HepG2 (cell line): ENCODE results near the gene CCR8. TPM values are rescaled to one million over a fixed set of nuclear protein-coding genes. Genes with fewer than 3 reads are reported as not detected.

Experiments
- ATAC-seq: fragments of 200-7000 bp; cut with Tn5 transposase; 3 replicates; pipeline ENCODE4 v1.9.1; 2020; ENCODE audit warnings: mild to moderate bottlenecking, moderate library complexity
- BruUV-seq: library from RNA; stranded (reverse); fragments of 400-500 nt; replicated peaks from 2 replicates; lab custom pipeline; 2021; lab: Mats Ljungman, UMichigan
- CTCF ChIA-PET: fragments of 300-600 bp; formaldehyde crosslinking; extraction: SDS; loops from one replicate; lab custom pipeline; 2021; ENCODE audit warnings: low total read pairs, inconsistent platforms, low intra/inter-chr PET ratio; lab: Yijun Ruan, JAX
- POLR2A ChIA-PET: fragments of 350-600 bp; sonication (Branson Sonifier 250); formaldehyde crosslinking; loops from one replicate; lab custom pipeline; 2020; ENCODE audit warnings: antibody characterized with exemption, inconsistent platforms; lab: Yijun Ruan, JAX
- DNase-seq: peaks from one replicate; pipeline ENCODE4 v3.0.0-alpha.2; 2015; ENCODE audit warnings: low spot score
- FAIRE-seq: peaks from 3 replicates; lab custom pipeline; 2011; peaks lifted over from hg19 to GRCh38; lab: Jason Lieb, UNC
- H2AFZ ChIP-seq: one replicate; pipeline ENCODE4 v1.6.1; 2011; ENCODE audit warnings: low read length, inconsistent platforms
- H3K27ac ChIP-seq: fragments of 300-600 bp; 3 replicates; pipeline ENCODE4 v1.8.0; 2011; ENCODE audit warnings: mixed run types, mild to moderate bottlenecking, mixed read lengths, low read length, inconsistent platforms; ENCODE audit not compliant: insufficient read depth; ENCODE audit errors: extremely low read length
- H3K27me3 ChIP-seq, 2 experiments: fragments of 200-600 bp in 1 of 2; 2 replicates in 1 of 2; 3 replicates in 1 of 2; pipeline versions ENCODE4 v1.6.0 to v1.8.0; 2011; ENCODE audit warnings: low read length in 2 of 2, mild to moderate bottlenecking in 2 of 2, moderate library complexity in 2 of 2, inconsistent platforms in 1 of 2; ENCODE audit not compliant: insufficient read depth in 2 of 2, control insufficient read depth in 1 of 2
- H3K36me3 ChIP-seq, 2 experiments: fragments of 200-600 bp in 1 of 2; replicated peaks in 1 of 2; 2 replicates in 1 of 2; 3 replicates in 1 of 2; pipeline versions ENCODE4 v1.5.1 to v1.8.0; 2011; ENCODE audit warnings: low read length in 2 of 2, inconsistent platforms in 1 of 2; ENCODE audit not compliant: insufficient read depth in 2 of 2, control insufficient read depth in 1 of 2
- H3K4me1 ChIP-seq: 2 replicates; pipeline ENCODE4 v1.5.1; 2012; ENCODE audit warnings: low read length, inconsistent platforms; ENCODE audit not compliant: insufficient read depth
- H3K4me2 ChIP-seq: 2 replicates; pipeline ENCODE4 v1.6.0; 2011; ENCODE audit warnings: low read depth, low read length, inconsistent platforms
- H3K4me3 ChIP-seq, 3 experiments: fragments of 200-600 bp in 1 of 3; sonication (generic), shearing (Covaris generic) in 1 of 3; replicated peaks in 1 of 3; 2 replicates each; pipeline ENCODE4 v1.5.1; 2011 to 2016; ENCODE audit warnings: low read length in 3 of 3, inconsistent platforms in 2 of 3, low read depth in 2 of 3, mild to moderate bottlenecking in 2 of 3, control low read depth in 1 of 3, mixed read lengths in 1 of 3; ENCODE audit not compliant: insufficient read depth in 1 of 3
- H3K79me2 ChIP-seq: one replicate; pipeline ENCODE4 v1.6.1; 2011; ENCODE audit warnings: low read length, inconsistent platforms; ENCODE audit not compliant: insufficient read depth
- H3K9ac ChIP-seq: 2 replicates; pipeline ENCODE4 v1.6.0; 2011; ENCODE audit warnings: mild to moderate bottlenecking, low read depth, low read length, inconsistent platforms; ENCODE audit not compliant: insufficient read depth
- H3K9me3 ChIP-seq: 2 replicates; pipeline ENCODE4 v1.5.1; 2012; ENCODE audit warnings: mild to moderate bottlenecking, low read length
- H4K20me1 ChIP-seq: 2 replicates; pipeline ENCODE4 v1.6.0; 2011; ENCODE audit warnings: inconsistent platforms, mild to moderate bottlenecking, low read length, moderate library complexity; ENCODE audit not compliant: insufficient read depth
- CBX5 ChIP-seq: sonication (generic); formaldehyde crosslinking; IDR thresholded peaks from 2 replicates; pipeline ENCODE4 v1.4.0; 2020; ENCODE audit warnings: missing genetic modification reagents, borderline replicate concordance
- FOXM1 ChIP-seq: sonication (generic); formaldehyde crosslinking; IDR thresholded peaks from 2 replicates; pipeline ENCODE4 v1.5.0; 2020; ENCODE audit warnings: missing genetic modification reagents
- GABPB1 ChIP-seq: IDR thresholded peaks from 2 replicates; pipeline ENCODE4 v1.6.1; 2016; ENCODE audit warnings: mild to moderate bottlenecking, missing genetic modification reagents, moderate library complexity, missing compliant biosample characterization
- GLI4 ChIP-seq: sonication (generic); formaldehyde crosslinking; IDR thresholded peaks from 2 replicates; pipeline ENCODE4 v1.5.1; 2020; ENCODE audit warnings: missing genetic modification reagents, mild to moderate bottlenecking, moderate library complexity, borderline replicate concordance
- KDM6A ChIP-seq: IDR thresholded peaks from 2 replicates; pipeline ENCODE4 v1.6.1; 2016; ENCODE audit warnings: low read depth
- NBN ChIP-seq: fragments of 450-650 bp; conservative IDR thresholded peaks from 2 replicates; pipeline ENCODE4 v1.6.1; 2017
- NKX3-1 ChIP-seq: sonication (generic); formaldehyde crosslinking; IDR thresholded peaks from 2 replicates; pipeline ENCODE4 v1.5.0; 2020; ENCODE audit warnings: missing genetic modification reagents
- NR1H2 ChIP-seq: sonication (generic); formaldehyde crosslinking; IDR thresholded peaks from 2 replicates; pipeline ENCODE4 v1.8.1; 2022; ENCODE audit warnings: low read depth, missing genetic modification reagents, borderline replicate concordance
- PPARG ChIP-seq: conservative IDR thresholded peaks from 2 replicates; pipeline ENCODE4 v1.6.1; 2016; ENCODE audit warnings: missing biosample characterization, missing genetic modification reagents
- SALL2 ChIP-seq: sonication (generic); formaldehyde crosslinking; IDR thresholded peaks from 2 replicates; pipeline ENCODE4 v1.8.1; 2023; ENCODE audit warnings: mild to moderate bottlenecking, missing genetic modification reagents, inconsistent platforms
- SIN3A ChIP-seq: IDR thresholded peaks from 2 replicates; pipeline ENCODE4 v1.6.1; 2011; ENCODE audit warnings: low read depth, mild to moderate bottlenecking, control low read depth, low read length, borderline replicate concordance
- WIZ ChIP-seq: sonication (generic); formaldehyde crosslinking; IDR thresholded peaks from 2 replicates; pipeline ENCODE4 v1.5.1; 2020; ENCODE audit warnings: mild to moderate bottlenecking, missing genetic modification reagents
- XRCC5 ChIP-seq: fragments of 200-400 bp; formaldehyde crosslinking; optimal IDR thresholded peaks from 2 replicates; pipeline ENCODE3; 2017; ENCODE audit warnings: mild to moderate bottlenecking, low read length
- ZBTB7B ChIP-seq: sonication (generic); formaldehyde crosslinking; IDR thresholded peaks from 2 replicates; pipeline ENCODE4 v1.4.0; 2020; ENCODE audit warnings: missing genetic modification reagents
- ZFYVE20 ChIP-seq: sonication (generic); formaldehyde crosslinking; IDR thresholded peaks from 2 replicates; pipeline ENCODE4 v1.8.0; 2023; ENCODE audit warnings: low read depth, mild to moderate bottlenecking, moderate library complexity, missing genetic modification reagents, borderline replicate concordance
- ZNF354B ChIP-seq: sonication (generic); formaldehyde crosslinking; IDR thresholded peaks from 2 replicates; pipeline ENCODE4 v1.8.0; 2022; ENCODE audit warnings: mild to moderate bottlenecking, missing genetic modification reagents
- ZSCAN21 ChIP-seq: sonication (generic); formaldehyde crosslinking; IDR thresholded peaks from 2 replicates; pipeline ENCODE4 v1.8.0; 2022; ENCODE audit warnings: mild to moderate bottlenecking, missing genetic modification reagents, moderate library complexity, borderline replicate concordance
- ZSCAN25 ChIP-seq: sonication (generic); formaldehyde crosslinking; IDR thresholded peaks from 2 replicates; pipeline ENCODE4 v1.8.0; 2022; ENCODE audit warnings: mild to moderate bottlenecking, missing genetic modification reagents
- WGBS: methylation state at CpG from one replicate; pipeline ENCODE4 v1.1.6; 2017; ENCODE audit warnings: low lambda C conversion rate; 5-methylcytosine and 5-hydroxymethylcytosine counted together
- in situ Hi-C: cut with HindIII; loops from 2 replicates; pipeline ENCODE4 v1.10.0; 2017; ENCODE audit warnings: low pct_unique_long_range_greater_than_20kb; ENCODE audit not compliant: extremely low pct_ligation_motif_present
- intact Hi-C: fragments of 100-400 bp; cut with micrococcal nuclease; formaldehyde crosslinking; loops from one replicate; pipeline ENCODE4 v1.10.0; 2022; ENCODE audit not compliant: unreplicated experiment
- polyA plus RNA-seq, 8 experiments: library from polyadenylated mRNA; depleted of rRNA in 3 of 8; stranded (reverse) in 7 of 8; unstranded in 1 of 8; fragments of >200 nt; fragmentation: Illumina TruSeq in 4 of 8; extraction: Trizol in 4 of 8; gene quantifications; 2 replicates each; pipeline versions ENCODE4 v1.2.1 to v1.2.3, GENCODE V29; 2011 to 2016; ENCODE audit warnings: low read depth in 4 of 8, missing spikeins in 1 of 8, mixed read lengths in 1 of 8; ENCODE audit not compliant: insufficient read depth in 1 of 8
- total RNA-seq, 5 experiments: library from RNA; depleted of rRNA; stranded (reverse); fragments of >200 nt; fragmentation: Illumina TruSeq; extraction: Trizol; gene quantifications; 2 replicates each; pipeline ENCODE4 v1.2.3, GENCODE V29; 2016; ENCODE audit warnings: low read depth in 1 of 5
- TF ChIP-seq, protein P1 (sequence below): sonication (generic); formaldehyde crosslinking; IDR thresholded peaks from 2 replicates; pipeline ENCODE4 v1.8.0; 2022; ENCODE audit warnings: mild to moderate bottlenecking, missing genetic modification reagents
- TF ChIP-seq, protein P2 (sequence below): fragments of 450-650 bp; IDR thresholded peaks from 2 replicates; pipeline ENCODE4 v1.6.1; 2017; ENCODE audit warnings: mild to moderate bottlenecking
- TF ChIP-seq, protein P3 (sequence below): conservative IDR thresholded peaks from 2 replicates; pipeline ENCODE4 v1.6.1; 2018; ENCODE audit warnings: missing genetic modification reagents

Gene CCR8
- total and polyA plus RNA-seq, 2 of the 13 experiments (the other 11 are each of a cell fraction or from before 2014, with no cell fraction given) = not detected

- TF ChIP-seq GABPB1 (peak; percentile 19; the same call in 1 of the 2 replicates), ZSCAN21 (CRISPR knock-in tag) (0 out of 2 replicates have a peak, but pooled peaks have one; percentile 26), ZSCAN25 (CRISPR knock-in tag) (0 out of 2 replicates have a peak, but pooled peaks have one; percentile 20), CBX5 (CRISPR knock-in tag) (0 out of 2 replicates have a peak, but pooled peaks have one; percentile 19), XRCC5 (peak; percentile 59), SIN3A (no peak)
- TF ChIP-seq, protein P1, sequence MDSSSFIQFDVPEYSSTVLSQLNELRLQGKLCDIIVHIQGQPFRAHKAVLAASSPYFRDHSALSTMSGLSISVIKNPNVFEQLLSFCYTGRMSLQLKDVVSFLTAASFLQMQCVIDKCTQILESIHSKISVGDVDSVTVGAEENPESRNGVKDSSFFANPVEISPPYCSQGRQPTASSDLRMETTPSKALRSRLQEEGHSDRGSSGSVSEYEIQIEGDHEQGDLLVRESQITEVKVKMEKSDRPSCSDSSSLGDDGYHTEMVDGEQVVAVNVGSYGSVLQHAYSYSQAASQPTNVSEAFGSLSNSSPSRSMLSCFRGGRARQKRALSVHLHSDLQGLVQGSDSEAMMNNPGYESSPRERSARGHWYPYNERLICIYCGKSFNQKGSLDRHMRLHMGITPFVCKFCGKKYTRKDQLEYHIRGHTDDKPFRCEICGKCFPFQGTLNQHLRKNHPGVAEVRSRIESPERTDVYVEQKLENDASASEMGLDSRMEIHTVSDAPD (CRISPR knock-in tag) = no peak
- TF ChIP-seq, protein P2, sequence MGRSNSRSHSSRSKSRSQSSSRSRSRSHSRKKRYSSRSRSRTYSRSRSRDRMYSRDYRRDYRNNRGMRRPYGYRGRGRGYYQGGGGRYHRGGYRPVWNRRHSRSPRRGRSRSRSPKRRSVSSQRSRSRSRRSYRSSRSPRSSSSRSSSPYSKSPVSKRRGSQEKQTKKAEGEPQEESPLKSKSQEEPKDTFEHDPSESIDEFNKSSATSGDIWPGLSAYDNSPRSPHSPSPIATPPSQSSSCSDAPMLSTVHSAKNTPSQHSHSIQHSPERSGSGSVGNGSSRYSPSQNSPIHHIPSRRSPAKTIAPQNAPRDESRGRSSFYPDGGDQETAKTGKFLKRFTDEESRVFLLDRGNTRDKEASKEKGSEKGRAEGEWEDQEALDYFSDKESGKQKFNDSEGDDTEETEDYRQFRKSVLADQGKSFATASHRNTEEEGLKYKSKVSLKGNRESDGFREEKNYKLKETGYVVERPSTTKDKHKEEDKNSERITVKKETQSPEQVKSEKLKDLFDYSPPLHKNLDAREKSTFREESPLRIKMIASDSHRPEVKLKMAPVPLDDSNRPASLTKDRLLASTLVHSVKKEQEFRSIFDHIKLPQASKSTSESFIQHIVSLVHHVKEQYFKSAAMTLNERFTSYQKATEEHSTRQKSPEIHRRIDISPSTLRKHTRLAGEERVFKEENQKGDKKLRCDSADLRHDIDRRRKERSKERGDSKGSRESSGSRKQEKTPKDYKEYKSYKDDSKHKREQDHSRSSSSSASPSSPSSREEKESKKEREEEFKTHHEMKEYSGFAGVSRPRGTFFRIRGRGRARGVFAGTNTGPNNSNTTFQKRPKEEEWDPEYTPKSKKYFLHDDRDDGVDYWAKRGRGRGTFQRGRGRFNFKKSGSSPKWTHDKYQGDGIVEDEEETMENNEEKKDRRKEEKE = no peak
Observed at GRCh38 chr3:39291903-39292329, 37.6 kb upstream of the CCR8 start (continued).

- ChIA-PET CTCF (interaction anchor here (0.8 kb wide), 1 partner anchor 103 kb away, joined by 3 read pairs; no protein-coding TSS in a partner anchor), POLR2A (no interaction called here)
- Histone ChIP-seq H3K27me3 (peaks cover 0 to 1% of the 10 kb centered on the region in 2 experiments; a peak in 2 of 5 replicates), H3K4me2 (no peak overlapping the region), H3K79me2 (no peaks in the 10 kb centered on the region), H4K20me1 (no peaks in the 10 kb centered on the region), H3K36me3 (no peaks in the 10 kb centered on the region), H3K9me3 (no peaks in the 10 kb centered on the region), H3K4me1 (peaks cover 67% of the 10 kb centered on the region), H3K4me3 (no peak overlapping the region), H3K27ac (no peak overlapping the region), H2AFZ (no peak overlapping the region), H3K9ac (no peak overlapping the region)
- intact Hi-C loops = loop anchor here (1.0 kb wide), 1 partner anchor 85 kb away; no protein-coding TSS in a partner anchor
- DNase-seq = no peak
- TF ChIP-seq NBN = no peak
- no peak for TF ChIP-seq ZBTB7B (CRISPR knock-in tag)
- TF ChIP-seq, protein P3, sequence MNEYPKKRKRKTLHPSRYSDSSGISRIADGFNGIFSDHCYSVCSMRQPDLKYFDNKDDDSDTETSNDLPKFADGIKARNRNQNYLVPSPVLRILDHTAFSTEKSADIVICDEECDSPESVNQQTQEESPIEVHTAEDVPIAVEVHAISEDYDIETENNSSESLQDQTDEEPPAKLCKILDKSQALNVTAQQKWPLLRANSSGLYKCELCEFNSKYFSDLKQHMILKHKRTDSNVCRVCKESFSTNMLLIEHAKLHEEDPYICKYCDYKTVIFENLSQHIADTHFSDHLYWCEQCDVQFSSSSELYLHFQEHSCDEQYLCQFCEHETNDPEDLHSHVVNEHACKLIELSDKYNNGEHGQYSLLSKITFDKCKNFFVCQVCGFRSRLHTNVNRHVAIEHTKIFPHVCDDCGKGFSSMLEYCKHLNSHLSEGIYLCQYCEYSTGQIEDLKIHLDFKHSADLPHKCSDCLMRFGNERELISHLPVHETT = no peak
- no peak for TF ChIP-seq SALL2 (CRISPR knock-in tag)
- TF ChIP-seq NR1H2 (CRISPR knock-in tag) = no peak
- no peak for TF ChIP-seq ZFYVE20 (CRISPR knock-in tag)
- no peak for TF ChIP-seq WIZ
- no peak for TF ChIP-seq ZNF354B
- no peak for TF ChIP-seq NKX3-1
- TF ChIP-seq GLI4 (CRISPR knock-in tag) = no peak
- TF ChIP-seq PPARG = no peak
- no peak for TF ChIP-seq KDM6A (CRISPR knock-in tag)
- TF ChIP-seq FOXM1 (CRISPR knock-in tag) = no peak
- no TSS peak for BruUV-seq
- ATAC-seq = no peak
- in situ Hi-C loops = no loop called here
- FAIRE-seq = no peak
- WGBS = 44% methylated on average over 4 of the region's 4 CpGs
Observed at GRCh38 chr3:39292961-39293360, 36.5 kb upstream of the CCR8 start.
